AG09319 (cell line): ENCODE measurements around the gene IHH.

Experiments
- DNase-seq: peaks from one replicate; pipeline ENCODE4 v3.0.0-alpha.2; 2010; ENCODE audit warnings: low read depth; ENCODE audit errors: extremely low read depth
- TF ChIP-seq, protein P1 (sequence below): IDR thresholded peaks from 2 replicates; pipeline ENCODE4 v1.5.1; 2011; ENCODE audit warnings: low read depth, mild to moderate bottlenecking, inconsistent platforms, low read length, moderate library complexity

Gene IHH

GRCh38 chr2:219095406-219095935 is 34.8 kb upstream of the IHH start:
- no peak for DNase-seq
- TF ChIP-seq, protein P1, sequence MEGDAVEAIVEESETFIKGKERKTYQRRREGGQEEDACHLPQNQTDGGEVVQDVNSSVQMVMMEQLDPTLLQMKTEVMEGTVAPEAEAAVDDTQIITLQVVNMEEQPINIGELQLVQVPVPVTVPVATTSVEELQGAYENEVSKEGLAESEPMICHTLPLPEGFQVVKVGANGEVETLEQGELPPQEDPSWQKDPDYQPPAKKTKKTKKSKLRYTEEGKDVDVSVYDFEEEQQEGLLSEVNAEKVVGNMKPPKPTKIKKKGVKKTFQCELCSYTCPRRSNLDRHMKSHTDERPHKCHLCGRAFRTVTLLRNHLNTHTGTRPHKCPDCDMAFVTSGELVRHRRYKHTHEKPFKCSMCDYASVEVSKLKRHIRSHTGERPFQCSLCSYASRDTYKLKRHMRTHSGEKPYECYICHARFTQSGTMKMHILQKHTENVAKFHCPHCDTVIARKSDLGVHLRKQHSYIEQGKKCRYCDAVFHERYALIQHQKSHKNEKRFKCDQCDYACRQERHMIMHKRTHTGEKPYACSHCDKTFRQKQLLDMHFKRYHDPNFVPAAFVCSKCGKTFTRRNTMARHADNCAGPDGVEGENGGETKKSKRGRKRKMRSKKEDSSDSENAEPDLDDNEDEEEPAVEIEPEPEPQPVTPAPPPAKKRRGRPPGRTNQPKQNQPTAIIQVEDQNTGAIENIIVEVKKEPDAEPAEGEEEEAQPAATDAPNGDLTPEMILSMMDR, result no peak

DNA sequence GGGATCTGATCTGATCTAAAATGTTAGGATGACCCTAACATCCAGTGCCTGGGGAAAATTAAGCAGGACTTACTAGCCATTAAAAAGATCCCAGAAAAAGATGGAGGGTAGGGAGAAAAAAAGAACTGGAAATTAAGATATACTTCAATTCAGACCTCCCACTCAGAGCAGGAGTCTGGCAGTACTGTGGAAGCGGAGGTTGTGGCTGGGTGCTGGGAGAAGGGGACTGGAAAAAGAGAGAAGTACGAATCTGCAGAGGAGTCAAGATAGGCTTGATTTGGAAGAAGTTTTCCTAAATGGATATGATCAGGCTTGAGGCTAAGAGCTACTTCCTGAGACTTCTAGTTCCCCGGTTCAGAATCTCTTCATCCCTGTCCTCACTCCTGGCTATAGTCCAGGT is 33.5 kb upstream of the IHH start:
- no peak for DNase-seq
- TF ChIP-seq, protein P1, result no peak

DNA sequence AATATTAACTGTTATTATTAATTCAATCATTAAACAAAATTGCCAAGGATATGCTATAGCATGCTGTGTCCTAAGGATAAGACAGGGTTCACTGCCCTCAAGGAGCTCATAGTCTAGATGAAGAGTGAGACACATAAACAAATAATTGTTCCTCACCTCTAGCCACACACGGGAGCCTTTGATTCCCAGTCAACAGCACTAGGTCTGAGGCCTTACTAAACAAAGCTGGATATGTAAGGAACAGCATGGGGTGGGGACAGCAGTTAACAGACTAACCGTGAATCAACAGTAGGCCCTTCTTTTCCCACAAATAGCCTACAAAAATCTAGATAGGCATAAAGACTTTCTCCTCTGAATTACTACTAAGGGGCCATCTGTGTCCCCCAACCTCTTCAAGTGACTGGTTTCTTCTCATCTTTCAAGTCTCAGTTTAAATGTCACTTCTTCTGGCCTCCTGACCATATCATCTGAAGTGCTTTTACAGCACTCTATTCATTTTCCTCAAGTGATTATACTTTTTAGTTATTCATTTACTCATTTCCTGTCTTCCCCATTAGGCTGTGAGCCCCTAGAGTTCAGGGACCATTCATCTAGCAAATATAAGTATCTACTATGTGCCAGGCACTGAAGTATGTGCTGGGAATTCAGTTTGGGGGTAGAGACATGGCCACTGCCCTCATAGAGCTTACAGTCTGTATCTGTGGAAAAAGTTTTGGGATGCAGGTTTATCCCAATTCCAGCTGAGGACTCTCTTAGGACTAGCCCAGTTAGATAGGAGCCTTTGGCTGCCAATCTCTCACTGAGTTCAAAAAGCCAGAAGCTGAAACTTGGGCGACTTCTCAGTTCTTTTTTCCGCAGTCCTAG is 29.9 kb upstream of the IHH start:
- TF ChIP-seq, protein P1, result no peak
- no peak for DNase-seq

DNA sequence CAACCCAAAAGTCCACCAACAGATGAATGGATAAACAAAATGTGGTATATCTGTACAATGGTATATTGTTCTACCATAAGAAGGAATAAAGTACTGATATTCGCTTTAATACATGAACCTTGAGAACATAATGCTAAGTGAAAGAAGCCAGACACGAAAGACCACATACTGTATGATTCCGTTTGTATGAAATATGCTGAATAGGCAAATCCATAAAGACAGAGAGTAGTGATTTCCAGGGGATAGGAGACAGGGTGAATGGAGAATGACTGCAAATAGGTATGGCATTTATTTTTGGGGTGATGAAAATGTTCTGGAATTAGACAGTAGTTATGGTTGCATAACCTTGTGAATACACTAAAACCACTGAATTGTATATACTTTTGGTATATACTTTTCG is 28.6 kb upstream of the IHH start:
- no peak for DNase-seq
- TF ChIP-seq, protein P1, result no peak

DNA sequence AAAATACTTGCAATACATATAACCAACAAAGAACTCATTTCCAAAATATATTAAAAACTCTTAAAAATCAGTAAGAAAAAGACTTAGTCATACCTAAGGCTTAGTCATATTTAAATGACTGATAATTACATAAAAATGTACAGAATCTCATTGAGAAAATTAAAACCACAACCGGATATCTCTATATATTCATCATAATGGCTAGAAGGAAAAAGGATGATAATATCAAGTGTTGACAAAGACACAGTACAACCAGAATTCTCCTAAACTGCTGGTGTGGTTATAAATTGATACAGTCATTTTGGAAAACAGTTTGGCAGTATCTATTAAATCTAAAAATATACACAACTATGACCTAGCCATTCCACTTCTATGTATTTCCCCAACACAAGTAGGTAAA is 27.1 kb upstream of the IHH start:
- TF ChIP-seq, protein P1, result no peak
- no peak for DNase-seq

- no peak for DNase-seq
- TF ChIP-seq, protein P1, result no peak
Observed at GRCh38 chr2:219087361-219087760, 26.6 kb upstream of the IHH start.

DNA sequence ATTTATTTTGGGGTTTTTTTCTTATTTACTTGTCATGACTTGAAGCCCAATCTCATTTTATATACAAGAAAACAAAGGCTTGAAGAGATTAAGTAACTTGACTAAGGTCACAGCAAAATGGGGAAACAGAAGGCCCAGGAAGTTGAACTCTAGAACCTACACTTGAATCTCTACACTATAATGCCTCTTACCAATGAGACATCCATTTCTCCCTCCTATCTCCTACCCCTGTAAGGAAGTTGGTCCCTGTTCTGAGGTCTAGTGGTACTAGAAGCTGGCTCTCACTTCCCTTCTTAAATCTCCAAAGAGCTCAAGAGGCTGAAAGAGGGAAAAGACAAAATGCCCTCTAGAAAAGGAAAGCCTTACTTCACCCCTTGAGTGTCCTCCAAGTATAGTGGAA is 25.5 kb upstream of the IHH start:
- no peak for DNase-seq
- TF ChIP-seq, protein P1, result no peak
